MM.1S (cell line): Measurements from ENCODE around the gene MYADML2.

ENCODE experiments used
- DNase-seq: peaks from one replicate; pipeline ENCODE4 v3.0.0-alpha.2; 2015
- H2AFZ ChIP-seq: fragments of 300-600 bp; sonication (generic); 2 replicates; pipeline ENCODE4 v1.6.0; 2016; ENCODE audit warnings: antibody characterized with exemption, low read length
- H3F3A ChIP-seq: fragments of 300-600 bp; sonication (generic); 2 replicates; pipeline ENCODE4 v1.6.1; 2016; ENCODE audit warnings: mild to moderate bottlenecking, antibody characterized with exemption, low read length, moderate library complexity, mixed read lengths; ENCODE audit not compliant: insufficient read depth
- H3K27ac ChIP-seq: fragments of 300-600 bp; sonication (generic); 2 replicates; pipeline ENCODE4 v1.5.1; 2016; ENCODE audit warnings: mild to moderate bottlenecking, low read length
- H3K27me3 ChIP-seq: fragments of 300-600 bp; sonication (generic); replicated peaks from 2 replicates; pipeline ENCODE4 v1.6.0; 2016; ENCODE audit warnings: low read length; ENCODE audit not compliant: insufficient read depth
- H3K36me3 ChIP-seq: fragments of 300-600 bp; sonication (generic); replicated peaks from 2 replicates; pipeline ENCODE4 v1.6.1; 2016; ENCODE audit warnings: mild to moderate bottlenecking, low read length, mixed read lengths; ENCODE audit not compliant: insufficient read depth
- H3K4me1 ChIP-seq: fragments of 300-600 bp; sonication (generic); 2 replicates; pipeline ENCODE4 v1.6.1; 2016; ENCODE audit warnings: low read length, mixed read lengths
- H3K4me2 ChIP-seq: fragments of 300-600 bp; sonication (generic); 2 replicates; pipeline ENCODE4 v1.6.0; 2016; ENCODE audit warnings: low read depth, low read length
- H3K4me3 ChIP-seq: fragments of 300-600 bp; sonication (generic); 2 replicates; pipeline ENCODE4 v1.5.1; 2016; ENCODE audit warnings: low read length, mixed read lengths
- H3K79me2 ChIP-seq: fragments of 300-600 bp; sonication (generic); 2 replicates; pipeline ENCODE4 v1.6.1; 2016; ENCODE audit warnings: mixed run types, low read length, mixed read lengths
- H3K9ac ChIP-seq: fragments of 300-600 bp; sonication (generic); 2 replicates; pipeline ENCODE4 v1.6.1; 2016; ENCODE audit warnings: low read length, mixed read lengths
- H3K9me2 ChIP-seq: fragments of 300-600 bp; sonication (generic); replicated peaks from 2 replicates; pipeline ENCODE4 v1.6.1; 2016; ENCODE audit warnings: mild to moderate bottlenecking, low read length, mixed read lengths; ENCODE audit not compliant: insufficient read depth
- H3K9me3 ChIP-seq: fragments of 300-600 bp; sonication (generic); replicated peaks from 2 replicates; pipeline ENCODE4 v1.6.1; 2016; ENCODE audit warnings: mild to moderate bottlenecking, low read length, mixed read lengths; ENCODE audit not compliant: insufficient read depth
- H4K20me1 ChIP-seq: fragments of 300-600 bp; sonication (generic); 2 replicates; pipeline ENCODE4 v1.6.1; 2016; ENCODE audit warnings: mild to moderate bottlenecking, low read length, moderate library complexity, mixed read lengths; ENCODE audit not compliant: insufficient read depth
- CTCF ChIP-seq: fragments of 300-600 bp; sonication (generic); IDR thresholded peaks from 2 replicates; pipeline ENCODE4 v1.5.1; 2016; ENCODE audit warnings: antibody characterized with exemption, low read length, mixed read lengths
- EZH2 ChIP-seq: fragments of 300-600 bp; sonication (generic); optimal IDR thresholded peaks from 2 replicates; pipeline ENCODE3; 2017; ENCODE audit warnings: low read depth, mild to moderate bottlenecking, antibody characterized with exemption, low read length, mixed read lengths
- EZH2phosphoT487 ChIP-seq: fragments of 300-600 bp; sonication (generic); IDR thresholded peaks from 2 replicates; pipeline ENCODE4 v1.6.1; 2018; ENCODE audit warnings: antibody characterized with exemption, low read length

Gene MYADML2

DNA sequence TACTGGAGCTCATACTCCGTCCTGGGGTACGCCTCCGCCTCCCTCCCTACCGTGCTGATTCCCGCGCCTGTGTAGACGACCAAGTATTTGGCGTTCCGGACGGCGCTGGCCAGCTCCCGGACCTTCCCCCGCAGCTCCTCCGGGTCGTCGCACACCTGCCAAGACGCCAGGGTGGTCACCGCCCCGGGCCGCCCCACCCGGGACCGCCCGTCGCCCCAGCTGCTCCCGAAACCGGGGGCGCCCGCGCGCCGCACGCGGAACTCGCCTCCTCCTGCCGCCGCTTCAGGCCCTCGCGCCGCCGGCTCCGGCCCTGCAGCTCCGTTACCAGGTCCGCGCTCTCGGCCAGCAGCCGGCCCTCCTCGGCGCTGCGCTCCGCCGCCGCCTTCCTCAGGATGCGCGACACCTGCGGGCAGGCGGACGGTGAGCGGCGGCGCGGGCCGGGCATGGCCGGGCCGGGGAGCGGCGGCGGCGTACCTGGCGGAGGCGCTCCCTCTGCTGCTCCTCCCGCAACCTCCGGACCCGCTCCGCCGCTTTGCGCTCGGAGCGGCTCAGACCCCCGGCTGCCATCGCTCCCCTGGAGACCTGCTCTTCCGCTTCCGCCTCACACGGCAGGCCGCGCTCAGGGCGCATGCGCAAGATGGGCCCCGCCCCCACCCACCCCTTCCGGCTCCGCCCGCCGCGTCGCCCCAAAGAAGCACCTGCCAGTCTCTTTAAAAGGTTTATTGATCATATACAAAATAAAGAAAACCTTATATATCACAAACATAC lies 29.3 kb downstream of the MYADML2 start, which contains the start of gene SIRT7:
Gene SIRT7, minus strand, starts transcription at position 612 of the 768 bp plus-strand sequence. Its CDS starts 45 bp downstream, at position 567.
- Histone ChIP-seq H3K9ac (peak within 1 kb of the TSS; percentile 65; the same call in 1 of the 2 replicates), H3F3A (peaks cover 14% of the 10 kb centered on the region; the same call in 1 of the 2 replicates), H2AFZ (no peak within 1 kb of the TSS), H3K9me3 (no peaks in the 10 kb centered on the region), H3K4me3 (peak within 1 kb of the TSS; percentile 84), H3K79me2 (peaks cover 68% of the 10 kb centered on the region), H3K36me3 (peaks cover 6% of the 10 kb centered on the region; the same call in 1 of the 2 replicates), H3K27me3 (no peaks in the 10 kb centered on the region), H4K20me1 (no peaks in the 10 kb centered on the region), H3K4me2 (peak within 1 kb of the TSS; percentile 75), H3K4me1 (peaks cover 5% of the 10 kb centered on the region), H3K9me2 (no peaks in the 10 kb centered on the region), H3K27ac (no peak within 1 kb of the TSS)
- peak; percentile 83 for DNase-seq
- TF ChIP-seq EZH2 (no peak), EZH2phosphoT487 (no peak), CTCF (no peak)

DNA sequence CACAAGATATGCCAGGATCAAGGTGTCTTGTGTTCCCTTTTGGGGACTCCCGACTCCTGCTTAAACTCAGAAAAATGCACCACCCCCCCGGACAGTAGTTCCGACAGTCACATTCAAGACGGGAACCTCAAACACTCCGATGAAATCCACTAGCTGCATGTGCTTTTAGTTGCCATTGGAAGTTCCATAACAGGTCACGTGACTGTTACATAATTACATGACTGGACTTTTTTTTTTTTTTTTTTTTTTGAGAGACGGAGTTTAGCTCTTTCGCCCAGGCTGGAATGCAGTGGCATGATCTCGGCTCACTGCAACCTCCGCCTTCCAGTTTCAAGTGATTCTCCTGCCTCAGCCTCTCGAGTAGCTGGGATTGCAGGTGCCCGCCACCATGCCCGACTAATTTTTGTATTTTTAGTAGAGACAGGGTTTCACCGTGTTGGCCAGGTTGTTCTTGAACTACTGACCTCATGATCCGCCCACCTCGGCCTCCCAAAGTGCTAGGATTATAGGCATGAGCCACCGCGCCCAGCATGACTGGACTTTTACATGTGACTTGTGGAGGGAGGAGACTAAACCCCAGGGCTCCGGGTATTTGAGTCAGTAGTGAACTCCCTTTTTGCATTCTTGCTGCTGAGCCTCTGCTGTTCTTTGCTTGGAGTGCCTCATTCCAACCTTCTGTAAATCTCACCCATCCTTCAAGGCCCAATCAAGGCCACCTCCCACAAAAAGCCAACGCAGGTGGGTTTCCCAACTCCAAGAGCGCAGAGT lies 30.6 kb downstream of the MYADML2 start:
- Histone ChIP-seq H3K9me3 (no peaks in the 10 kb centered on the region), H2AFZ (no peak overlapping the region), H3K27me3 (no peaks in the 10 kb centered on the region), H3K4me1 (peaks cover 5% of the 10 kb centered on the region), H3K27ac (no peak overlapping the region), H3K4me2 (peak overlapping the region; percentile 75), H3K4me3 (peak overlapping the region; percentile 84), H4K20me1 (no peaks in the 10 kb centered on the region), H3K79me2 (peaks cover 55% of the 10 kb centered on the region), H3F3A (peaks cover 14% of the 10 kb centered on the region; the same call in 1 of the 2 replicates), H3K36me3 (peaks cover 11% of the 10 kb centered on the region; the same call in 1 of the 2 replicates), H3K9me2 (no peaks in the 10 kb centered on the region), H3K9ac (peak overlapping the region; percentile 65; the same call in 1 of the 2 replicates)
- DNase-seq: no peak
- no peak for TF ChIP-seq EZH2
- TF ChIP-seq CTCF: no peak
- no peak for TF ChIP-seq EZH2phosphoT487

DNA sequence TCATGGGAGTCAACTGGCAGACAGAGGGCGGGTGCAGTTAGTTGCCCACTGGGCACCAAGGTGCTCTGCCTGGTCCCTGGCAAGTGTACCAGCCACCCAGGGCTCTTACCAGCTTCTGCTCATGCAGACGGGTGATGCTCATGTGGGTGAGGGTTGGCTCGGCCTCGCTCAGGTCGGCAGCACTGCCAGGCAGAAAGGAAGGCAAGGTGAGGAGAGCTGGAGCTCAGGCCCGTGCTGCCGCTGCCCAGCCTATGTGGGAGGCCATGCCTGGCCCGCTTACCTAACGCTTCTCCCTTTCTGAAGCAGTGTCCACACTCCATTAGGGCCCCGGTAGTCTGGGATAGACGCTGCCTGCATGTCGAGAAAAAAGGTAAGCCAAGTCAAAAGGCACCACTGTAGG lies 31.7 kb downstream of the MYADML2 start:
- H3K4me3 ChIP-seq: no peak overlapping the region
- peaks cover 11% of the 10 kb centered on the region; the same call in 1 of the 2 replicates for H3K36me3 ChIP-seq
- no peaks in the 10 kb centered on the region for H3K9me3 ChIP-seq
- H4K20me1 ChIP-seq: no peaks in the 10 kb centered on the region
- peaks cover 49% of the 10 kb centered on the region for H3K79me2 ChIP-seq
- no peak for TF ChIP-seq CTCF
- TF ChIP-seq EZH2: no peak
- no peak for TF ChIP-seq EZH2phosphoT487
- peaks cover 7% of the 10 kb centered on the region for H3K4me1 ChIP-seq
- H3K9me2 ChIP-seq: no peaks in the 10 kb centered on the region
- H3K9ac ChIP-seq: no peak overlapping the region
- H3F3A ChIP-seq: peaks cover 11% of the 10 kb centered on the region
- no peaks in the 10 kb centered on the region for H3K27me3 ChIP-seq
- no peak for DNase-seq
- H3K27ac ChIP-seq: no peak overlapping the region
- H2AFZ ChIP-seq: no peak overlapping the region
- no peak overlapping the region for H3K4me2 ChIP-seq
